Gastrocnemius medialis (tissue), 4 donors: ENCODE measurements around the gene DPYSL3.

Experiments
- POLR2A ChIP-seq, 2 donors: fragments of 450-650 bp; IDR thresholded peaks; one replicate each; pipeline ENCODE4 v1.6.1; 2017; ENCODE audit warnings: antibody characterized with exemption in 2 of 2, mild to moderate bottlenecking in 2 of 2, moderate library complexity in 2 of 2
- TF ChIP-seq, protein P1 (sequence below), 5 experiments: fragments of 450-650 bp in 3 of 5; fragments of 200-600 bp in 2 of 5; sonication (generic) in 2 of 5; IDR thresholded peaks in 4 of 5; conservative IDR thresholded peaks in 1 of 5; 1 replicate in 4 of 5; 2 replicates in 1 of 5; pipeline ENCODE4 v1.5.1; 2016 to 2019; ENCODE audit warnings: antibody characterized with exemption in 5 of 5, mild to moderate bottlenecking in 3 of 5, moderate library complexity in 3 of 5

DNA sequence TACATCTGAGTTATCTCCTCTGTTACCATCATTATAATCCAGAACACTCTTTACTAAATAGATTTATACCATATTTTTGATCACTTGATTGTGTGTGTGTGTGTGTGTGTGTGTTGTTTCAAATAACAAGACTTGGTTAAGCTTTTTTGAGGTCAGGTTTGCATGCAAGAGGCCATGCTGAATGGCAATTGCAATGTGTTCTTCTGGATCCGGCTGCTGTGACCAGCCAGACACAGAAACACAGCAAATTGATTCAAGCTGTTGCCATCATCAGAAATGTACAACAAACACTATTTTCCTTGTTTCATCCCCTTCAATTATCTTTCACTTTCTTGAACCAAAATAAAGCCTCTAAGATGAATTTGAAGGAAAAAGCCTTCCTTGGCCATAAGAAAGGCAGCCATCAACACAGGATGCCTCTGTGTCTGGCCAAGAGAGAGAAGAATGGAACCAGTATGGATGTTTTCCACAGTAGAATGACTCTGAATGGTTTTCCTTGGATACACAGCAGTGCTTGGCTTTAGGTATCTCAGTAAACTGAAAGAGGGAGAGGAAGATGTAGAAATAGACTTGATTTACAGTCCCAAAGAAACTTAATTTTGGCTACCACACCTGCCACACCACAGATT lies 53.9 kb downstream of the DPYSL3 start:
- TF ChIP-seq, protein P1, sequence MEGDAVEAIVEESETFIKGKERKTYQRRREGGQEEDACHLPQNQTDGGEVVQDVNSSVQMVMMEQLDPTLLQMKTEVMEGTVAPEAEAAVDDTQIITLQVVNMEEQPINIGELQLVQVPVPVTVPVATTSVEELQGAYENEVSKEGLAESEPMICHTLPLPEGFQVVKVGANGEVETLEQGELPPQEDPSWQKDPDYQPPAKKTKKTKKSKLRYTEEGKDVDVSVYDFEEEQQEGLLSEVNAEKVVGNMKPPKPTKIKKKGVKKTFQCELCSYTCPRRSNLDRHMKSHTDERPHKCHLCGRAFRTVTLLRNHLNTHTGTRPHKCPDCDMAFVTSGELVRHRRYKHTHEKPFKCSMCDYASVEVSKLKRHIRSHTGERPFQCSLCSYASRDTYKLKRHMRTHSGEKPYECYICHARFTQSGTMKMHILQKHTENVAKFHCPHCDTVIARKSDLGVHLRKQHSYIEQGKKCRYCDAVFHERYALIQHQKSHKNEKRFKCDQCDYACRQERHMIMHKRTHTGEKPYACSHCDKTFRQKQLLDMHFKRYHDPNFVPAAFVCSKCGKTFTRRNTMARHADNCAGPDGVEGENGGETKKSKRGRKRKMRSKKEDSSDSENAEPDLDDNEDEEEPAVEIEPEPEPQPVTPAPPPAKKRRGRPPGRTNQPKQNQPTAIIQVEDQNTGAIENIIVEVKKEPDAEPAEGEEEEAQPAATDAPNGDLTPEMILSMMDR (IDR thresholded peaks at IDR 0.05 in 4 of 5, conservative IDR thresholded peaks at IDR 0.05 in 1 of 5): no peak
- no peak for TF ChIP-seq POLR2A (IDR thresholded peaks at IDR 0.05)
